Lower leg skin (tissue), 4 donors: ENCODE results near the gene ARMS2. TPM values are rescaled to one million over a fixed set of nuclear protein-coding genes. Genes with fewer than 3 reads are reported as not detected.

ENCODE experiments used
- DNase-seq, 2 donors: peaks; one replicate each; pipeline ENCODE4 v3.0.0-alpha.2; 2019; ENCODE audit warnings: low spot score in 2 of 2
- H3K4me3 ChIP-seq: fragments of 200-600 bp; sonication (generic); 2 replicates; pipeline ENCODE4 v1.5.1; 2017; ENCODE audit warnings: mild to moderate bottlenecking, low read depth; ENCODE audit not compliant: poor library complexity, severe bottlenecking
- POLR2A ChIP-seq, 2 donors: fragments of 450-650 bp; IDR thresholded peaks; one replicate each; pipeline ENCODE4 v1.6.1; 2016 to 2017; ENCODE audit warnings: antibody characterized with exemption in 2 of 2, mild to moderate bottlenecking in 1 of 2, moderate library complexity in 1 of 2
- WGBS, 2 donors: methylation state at CpG; one replicate each; pipeline ENCODE4 v1.1.5; 2018; 5-methylcytosine and 5-hydroxymethylcytosine counted together
- intact Hi-C: fragments of 100-400 bp; cut with DNase I; formaldehyde crosslinking; loops from one replicate; pipeline ENCODE4 v1.15.0; 2023; ENCODE audit warnings: low total_unique reads
- total RNA-seq, 4 donors: library from RNA; depleted of rRNA; stranded (reverse); fragments of >200 nt; gene quantifications; one replicate each; pipeline ENCODE4 v1.1.0, GENCODE V29; 2016
- TF ChIP-seq, protein P1 (sequence below), 3 donors: fragments of 450-650 bp; IDR thresholded peaks; one replicate each; pipeline ENCODE4 v1.5.1; 2016; ENCODE audit warnings: antibody characterized with exemption in 3 of 3, mild to moderate bottlenecking in 3 of 3, moderate library complexity in 2 of 3

ARMS2 gene
- total RNA-seq, 4 donors from 2014 or later: not detected

DNA sequence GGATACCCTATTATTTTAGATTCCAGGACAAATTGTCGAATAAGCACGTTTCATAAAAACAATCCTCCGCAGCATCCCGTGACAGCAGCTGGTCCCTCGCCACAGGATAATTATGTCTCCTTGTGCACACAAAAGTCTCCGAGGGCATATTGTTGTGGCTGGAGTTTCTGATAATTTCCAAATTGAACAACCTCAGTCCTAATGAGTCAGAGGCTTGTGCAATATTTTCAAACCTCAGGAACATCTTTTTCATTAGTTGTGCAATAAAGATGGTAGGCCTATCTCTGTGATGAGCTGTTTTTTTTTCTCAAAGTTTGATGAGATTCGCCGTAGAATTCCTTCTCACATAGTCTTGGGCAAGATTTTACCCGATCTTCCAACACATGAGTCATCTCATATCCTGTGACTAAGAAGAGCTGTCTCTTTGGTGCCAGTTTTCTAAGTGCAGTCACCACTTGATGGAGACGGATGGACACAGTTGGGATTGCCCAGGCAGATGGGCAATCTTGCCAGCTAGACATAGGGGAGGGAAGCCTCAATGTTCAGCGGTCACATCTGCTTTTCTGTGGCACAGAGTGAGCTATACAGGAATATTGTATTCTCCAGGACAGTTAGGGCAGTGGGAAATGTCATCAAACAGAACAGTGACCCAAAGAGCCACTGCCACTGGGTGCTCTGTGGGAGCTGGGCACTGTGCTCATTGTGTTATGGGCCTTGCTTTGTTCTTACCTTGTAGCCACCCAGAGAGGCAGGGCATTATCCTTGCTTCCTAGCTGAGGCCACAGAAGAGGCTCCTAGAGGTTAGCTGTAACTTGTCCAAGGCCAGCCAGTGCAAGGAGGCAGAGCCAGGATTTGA lies 14.7 kb downstream of the ARMS2 start:
- WGBS, 2 donors: 21% methylated on average over 11 of the region's 11 CpGs
- TF ChIP-seq POLR2A (IDR thresholded peaks at IDR 0.05): no peak
- TF ChIP-seq, protein P1, sequence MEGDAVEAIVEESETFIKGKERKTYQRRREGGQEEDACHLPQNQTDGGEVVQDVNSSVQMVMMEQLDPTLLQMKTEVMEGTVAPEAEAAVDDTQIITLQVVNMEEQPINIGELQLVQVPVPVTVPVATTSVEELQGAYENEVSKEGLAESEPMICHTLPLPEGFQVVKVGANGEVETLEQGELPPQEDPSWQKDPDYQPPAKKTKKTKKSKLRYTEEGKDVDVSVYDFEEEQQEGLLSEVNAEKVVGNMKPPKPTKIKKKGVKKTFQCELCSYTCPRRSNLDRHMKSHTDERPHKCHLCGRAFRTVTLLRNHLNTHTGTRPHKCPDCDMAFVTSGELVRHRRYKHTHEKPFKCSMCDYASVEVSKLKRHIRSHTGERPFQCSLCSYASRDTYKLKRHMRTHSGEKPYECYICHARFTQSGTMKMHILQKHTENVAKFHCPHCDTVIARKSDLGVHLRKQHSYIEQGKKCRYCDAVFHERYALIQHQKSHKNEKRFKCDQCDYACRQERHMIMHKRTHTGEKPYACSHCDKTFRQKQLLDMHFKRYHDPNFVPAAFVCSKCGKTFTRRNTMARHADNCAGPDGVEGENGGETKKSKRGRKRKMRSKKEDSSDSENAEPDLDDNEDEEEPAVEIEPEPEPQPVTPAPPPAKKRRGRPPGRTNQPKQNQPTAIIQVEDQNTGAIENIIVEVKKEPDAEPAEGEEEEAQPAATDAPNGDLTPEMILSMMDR (IDR thresholded peaks at IDR 0.05): no peak
- no peak overlapping the region for H3K4me3 ChIP-seq
- intact Hi-C loops: no loop called here
- DNase-seq: peak; percentile 80 to 94

GRCh38 chr10:122469848-122470247 lies 15.4 kb downstream of the ARMS2 start:
- intact Hi-C loops: no loop called here
- H3K4me3 ChIP-seq: no peak overlapping the region
- DNase-seq: no peak
- WGBS, 2 donors: 88 to 90% methylated on average over 4 of the region's 4 CpGs
- TF ChIP-seq, protein P1 (IDR thresholded peaks at IDR 0.05): no peak
- no peak for TF ChIP-seq POLR2A (IDR thresholded peaks at IDR 0.05)

DNA sequence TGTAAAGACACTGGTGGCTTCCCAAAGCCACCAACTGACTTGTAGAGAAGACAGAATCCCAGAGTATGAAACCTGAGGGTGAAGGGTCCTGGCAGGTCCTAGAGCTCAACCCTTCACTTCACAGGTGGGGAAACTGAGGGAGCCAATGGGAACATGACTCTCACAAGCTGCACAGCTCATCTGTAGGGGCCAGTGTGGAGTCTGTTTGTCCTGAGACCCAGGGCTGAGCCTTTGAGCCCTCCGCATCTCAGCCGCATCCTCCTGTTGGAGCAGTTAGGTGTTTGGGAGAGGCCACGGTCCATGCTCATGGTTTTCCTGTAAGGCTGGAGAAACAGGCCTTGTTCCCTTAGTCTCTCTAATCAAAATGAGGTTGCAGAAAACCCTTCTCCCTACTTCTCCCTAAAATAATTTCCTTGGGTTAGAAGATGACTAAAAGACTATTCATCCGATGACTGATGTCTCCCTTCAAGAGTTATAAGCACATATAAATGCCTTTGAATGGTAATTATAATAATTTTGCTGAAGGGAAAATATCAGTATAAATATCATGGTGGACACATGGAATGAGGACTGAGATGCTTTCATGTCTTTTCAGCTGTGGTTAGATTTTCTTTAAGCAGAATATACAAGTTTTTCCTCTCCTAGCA lies 17.2 kb downstream of the ARMS2 start:
- TF ChIP-seq, protein P1 (IDR thresholded peaks at IDR 0.05): no peak
- TF ChIP-seq POLR2A (IDR thresholded peaks at IDR 0.05): no peak
- intact Hi-C loops: no loop called here
- WGBS, 2 donors: 96 to 97% methylated on average over 4 of the region's 4 CpGs
- H3K4me3 ChIP-seq: no peak overlapping the region
- peak in 1 of 2 donors; percentile 52 for DNase-seq

GRCh38 chr10:122473116-122473515 lies 18.7 kb downstream of the ARMS2 start:
- H3K4me3 ChIP-seq: no peak overlapping the region
- 89 to 94% methylated on average over 8 of the region's 8 CpGs for WGBS, 2 donors
- intact Hi-C loops: no loop called here
- TF ChIP-seq, protein P1 (IDR thresholded peaks at IDR 0.05): no peak
- TF ChIP-seq POLR2A (IDR thresholded peaks at IDR 0.05): no peak
- DNase-seq: peak in 1 of 2 donors; percentile 60

GRCh38 chr10:122474131-122474818 lies 19.8 kb downstream of the ARMS2 start:
- 64 to 67% methylated on average over 15 of the region's 15 CpGs for WGBS, 2 donors
- DNase-seq: peak in 1 of 2 donors; percentile 86
- no peak overlapping the region for H3K4me3 ChIP-seq
- no peak for TF ChIP-seq POLR2A (IDR thresholded peaks at IDR 0.05)
- TF ChIP-seq, protein P1 (IDR thresholded peaks at IDR 0.05): no peak
- intact Hi-C loops: no loop called here
